GM21825 (cell line): ENCODE results near the gene ITIH3.

Experiments used
- ATAC-seq: cut with Tn5 transposase; IDR thresholded peaks from one replicate; pipeline ENCODE4 v1.9.1; 2021; ENCODE audit warnings: mild to moderate bottlenecking, moderate library complexity; ENCODE audit not compliant: unreplicated experiment

ITIH3 gene

GRCh38 chr3:52824037-52824436, 29.4 kb downstream of the ITIH3 start:
- ATAC-seq: no peak

GRCh38 chr3:52827441-52827840, 32.8 kb downstream of the ITIH3 start:
- no peak for ATAC-seq

GRCh38 chr3:52827866-52828376, 33.3 kb downstream of the ITIH3 start:
- ATAC-seq: no peak

GRCh38 chr3:52829482-52829881, 34.9 kb downstream of the ITIH3 start:
- no peak for ATAC-seq

- ATAC-seq: no peak
These were observed 35.4 kb downstream of the ITIH3 start for GRCh38 chr3:52829906-52830463.

GRCh38 chr3:52830535-52831258, 36.1 kb downstream of the ITIH3 start, which contains the start of gene ITIH4:
TSS of gene ITIH4 (minus strand) at chr3:52830672. CDS start at chr3:52830642, 30 bp downstream.
- ATAC-seq: no peak

GRCh38 chr3:52831500-52832301, 37.1 kb downstream of the ITIH3 start:
- ATAC-seq: no peak

GRCh38 chr3:52833202-52833601, 38.6 kb downstream of the ITIH3 start:
- ATAC-seq: no peak

GRCh38 chr3:52834871-52835501, 40.4 kb downstream of the ITIH3 start, which contains the start of gene MUSTN1:
TSS of gene MUSTN1 (minus strand) at chr3:52835019. CDS start at chr3:52834948, 71 bp downstream.
- no peak for ATAC-seq

- no peak for ATAC-seq
These were observed 41.3 kb downstream of the ITIH3 start for GRCh38 chr3:52835766-52836470.

GRCh38 chr3:52836471-52836845, 41.9 kb downstream of the ITIH3 start:
- no peak for ATAC-seq

- ATAC-seq: no peak
These were observed 42.4 kb downstream of the ITIH3 start for GRCh38 chr3:52836986-52837385.

GRCh38 chr3:52838561-52839267, 44.1 kb downstream of the ITIH3 start:
- ATAC-seq: no peak

GRCh38 chr3:52839268-52839575, 44.6 kb downstream of the ITIH3 start:
- ATAC-seq: no peak

GRCh38 chr3:52839892-52840545, 45.4 kb downstream of the ITIH3 start:
- no peak for ATAC-seq

GRCh38 chr3:52841211-52841980, 46.8 kb downstream of the ITIH3 start:
- ATAC-seq: no peak

GRCh38 chr3:52841981-52842340, 47.4 kb downstream of the ITIH3 start:
- ATAC-seq: no peak

GRCh38 chr3:52842424-52842823, 47.8 kb downstream of the ITIH3 start:
- ATAC-seq: no peak
